Measurements from ENCODE around the gene SPON2.

Gene SPON2

DNA sequence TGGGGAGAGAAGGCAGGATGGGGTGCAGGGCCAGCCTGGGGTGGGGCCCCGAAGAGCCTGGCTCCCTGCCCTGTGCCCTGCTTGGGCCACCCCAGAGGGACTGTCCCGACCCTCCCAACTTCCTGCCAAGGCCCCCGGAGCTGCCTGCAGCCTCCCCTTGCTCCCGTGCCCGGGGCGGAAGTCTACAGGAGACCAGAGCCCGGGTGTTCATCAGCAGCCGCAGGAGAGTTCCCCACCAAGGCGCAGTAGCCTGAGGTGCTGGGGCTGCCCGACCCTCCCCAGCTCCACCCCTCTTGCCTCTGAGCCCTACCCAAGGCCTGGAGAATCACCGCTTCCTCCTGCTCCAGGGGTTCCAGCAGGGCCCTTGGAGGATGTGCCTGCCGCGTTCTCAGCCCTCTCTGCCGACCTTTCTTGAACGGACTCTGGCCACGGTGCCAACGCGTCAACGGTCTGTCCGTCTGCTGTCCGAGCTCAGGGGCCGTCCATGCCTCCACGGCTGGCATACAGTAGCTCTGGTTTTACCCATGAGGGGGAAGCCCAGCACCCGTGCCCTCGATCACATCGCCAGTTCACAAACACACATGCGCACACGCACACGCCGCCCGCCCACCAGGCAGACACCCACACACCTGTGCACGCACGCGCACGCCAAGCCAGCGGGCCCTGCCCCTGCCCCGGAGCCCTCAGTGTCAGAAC lies 36.0 kb upstream of the SPON2 start:
- FAIRE-seq, result no peak

- FAIRE-seq, result no peak
These were observed 35.4 kb upstream of the SPON2 start for GRCh38 chr4:1207603-1208265.

- no peak for FAIRE-seq
These were observed 34.7 kb upstream of the SPON2 start for GRCh38 chr4:1207157-1207470.

GRCh38 chr4:1206299-1207156 lies 34.1 kb upstream of the SPON2 start:
- no peak for FAIRE-seq

DNA sequence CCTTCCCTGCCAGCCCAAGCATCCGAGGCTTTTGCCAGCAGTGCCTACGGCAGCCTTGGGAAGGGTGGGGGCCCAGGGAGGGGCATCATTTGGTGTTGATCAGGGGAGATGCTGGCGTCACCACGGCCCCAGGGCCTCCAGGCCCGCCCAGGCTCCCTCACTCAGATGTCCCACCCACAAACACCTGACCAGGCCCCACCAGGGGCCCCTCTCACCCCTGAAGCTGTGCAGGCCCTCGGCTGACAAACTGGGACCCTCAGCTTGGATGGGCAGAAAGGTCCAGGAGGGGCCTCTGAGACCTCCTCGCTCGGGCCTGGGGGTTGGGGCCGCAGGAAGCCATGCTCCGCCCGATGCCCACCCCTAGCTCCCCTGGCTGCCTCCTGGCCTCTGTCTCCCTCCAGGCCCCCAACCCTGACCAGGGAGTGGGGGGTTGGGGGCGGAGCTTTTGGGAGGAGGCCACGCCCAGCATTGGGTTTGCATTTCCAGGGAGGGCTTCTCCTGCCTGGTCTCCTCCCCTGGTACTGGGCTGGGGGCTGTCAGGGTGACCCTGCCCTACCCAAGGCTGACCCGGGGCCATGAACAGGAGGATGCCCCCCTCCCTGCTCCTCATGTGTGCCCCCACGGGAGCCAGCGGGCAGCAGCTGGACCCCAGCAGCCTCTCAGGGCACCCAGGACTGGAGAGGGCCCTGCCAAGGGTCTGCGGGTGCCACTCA lies 33.4 kb upstream of the SPON2 start:
- no peak for FAIRE-seq

DNA sequence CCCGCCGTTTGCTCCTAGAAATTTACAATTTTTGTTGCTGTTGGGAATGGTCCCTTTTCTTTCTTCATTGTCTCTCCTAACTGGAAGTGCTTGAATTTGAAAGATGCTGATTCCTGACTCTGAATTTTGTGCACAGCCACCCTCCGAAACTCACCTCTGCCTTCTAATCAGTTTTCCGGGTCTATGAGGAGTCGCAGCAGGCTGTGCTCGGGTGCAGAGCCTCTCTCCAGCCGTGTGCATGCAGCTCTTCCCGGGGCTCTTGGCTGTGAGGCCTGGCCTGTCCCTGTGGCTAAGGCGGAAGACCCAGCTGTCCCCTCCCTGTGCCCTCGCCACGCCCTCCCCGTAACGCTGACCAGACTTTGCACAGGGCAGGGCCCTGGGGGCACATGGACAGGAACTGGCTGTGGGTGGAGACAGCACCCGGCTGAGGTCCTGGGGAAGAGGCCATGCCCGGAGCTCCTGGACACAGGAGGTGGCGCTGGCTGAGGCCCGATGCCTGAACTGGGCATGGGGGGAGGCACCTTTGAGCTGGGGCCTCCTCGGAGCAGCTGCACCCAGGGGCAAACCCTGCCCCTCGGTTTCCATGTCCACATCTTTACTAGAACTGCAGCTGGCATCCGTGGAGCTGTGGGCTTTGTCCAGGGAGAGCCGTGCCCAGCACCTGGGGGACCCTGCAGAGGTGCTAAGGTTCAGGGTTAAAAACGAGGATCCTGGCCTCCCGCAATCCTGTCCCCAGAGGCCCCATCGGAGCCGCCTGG lies 32.6 kb upstream of the SPON2 start:
- FAIRE-seq, result no peak

- FAIRE-seq, result no peak
These were observed 32.0 kb upstream of the SPON2 start for GRCh38 chr4:1204286-1204827.

DNA sequence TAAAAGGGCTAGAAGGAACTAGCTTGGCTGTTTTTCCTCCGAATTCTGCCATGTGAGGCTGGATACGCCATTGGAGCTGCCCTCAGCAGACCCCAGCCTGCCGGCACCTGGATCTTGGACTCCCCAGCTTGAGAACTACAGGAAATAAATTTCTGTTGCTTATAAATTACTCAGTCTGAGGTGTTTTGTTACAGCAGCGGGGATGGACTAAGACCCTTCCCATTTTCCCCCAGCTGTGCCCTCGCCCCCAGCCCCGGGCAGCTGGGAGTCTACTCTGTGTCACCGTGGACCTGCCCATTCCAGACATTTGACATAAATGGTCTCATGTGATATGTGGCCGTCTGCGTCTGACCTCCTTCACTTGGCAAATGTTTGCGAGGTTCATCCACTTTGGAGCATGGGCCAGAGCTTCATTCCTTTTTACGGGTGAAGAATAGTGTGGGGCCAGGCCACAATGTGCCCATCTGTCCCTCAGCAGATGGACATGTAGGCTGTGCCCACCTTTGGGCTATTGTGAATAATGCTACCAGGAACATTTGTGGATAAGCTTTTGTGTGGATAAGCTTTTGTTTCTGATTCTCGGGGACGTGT lies 30.7 kb upstream of the SPON2 start:
- no peak for FAIRE-seq

- FAIRE-seq, result no peak
These were observed 30.2 kb upstream of the SPON2 start for GRCh38 chr4:1202526-1203011.

DNA sequence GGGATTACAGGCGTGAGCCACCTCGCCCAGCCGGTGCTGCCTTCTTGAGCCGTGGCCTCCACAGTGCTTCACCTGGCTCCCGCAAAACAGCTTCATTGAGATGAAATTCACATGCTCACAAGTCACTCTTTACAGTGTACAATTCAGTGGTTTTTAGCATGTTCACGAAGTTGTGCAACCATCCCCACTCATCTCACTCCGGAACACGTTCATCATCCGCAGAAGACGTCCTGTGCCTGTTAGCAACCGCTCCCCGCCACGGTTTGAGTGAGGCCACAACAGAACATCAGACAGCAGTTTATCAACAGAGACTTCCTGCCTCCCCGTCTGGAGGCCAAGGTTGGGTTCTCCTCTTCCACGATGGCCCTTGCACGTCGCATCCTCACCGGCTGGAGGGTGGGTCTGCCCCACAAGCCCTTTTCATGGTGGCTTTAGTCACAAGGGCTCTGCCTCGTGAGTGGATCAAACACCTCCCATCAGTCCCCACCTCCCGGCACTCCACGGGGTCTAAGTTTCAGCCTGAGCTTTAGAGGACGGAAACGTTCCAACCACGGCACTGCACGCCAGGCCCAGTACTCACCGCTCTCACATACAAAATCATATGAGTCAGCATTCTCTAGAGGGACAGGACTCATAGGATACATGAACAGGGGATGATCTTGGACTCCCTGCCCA lies 29.6 kb upstream of the SPON2 start:
- no peak for FAIRE-seq

DNA sequence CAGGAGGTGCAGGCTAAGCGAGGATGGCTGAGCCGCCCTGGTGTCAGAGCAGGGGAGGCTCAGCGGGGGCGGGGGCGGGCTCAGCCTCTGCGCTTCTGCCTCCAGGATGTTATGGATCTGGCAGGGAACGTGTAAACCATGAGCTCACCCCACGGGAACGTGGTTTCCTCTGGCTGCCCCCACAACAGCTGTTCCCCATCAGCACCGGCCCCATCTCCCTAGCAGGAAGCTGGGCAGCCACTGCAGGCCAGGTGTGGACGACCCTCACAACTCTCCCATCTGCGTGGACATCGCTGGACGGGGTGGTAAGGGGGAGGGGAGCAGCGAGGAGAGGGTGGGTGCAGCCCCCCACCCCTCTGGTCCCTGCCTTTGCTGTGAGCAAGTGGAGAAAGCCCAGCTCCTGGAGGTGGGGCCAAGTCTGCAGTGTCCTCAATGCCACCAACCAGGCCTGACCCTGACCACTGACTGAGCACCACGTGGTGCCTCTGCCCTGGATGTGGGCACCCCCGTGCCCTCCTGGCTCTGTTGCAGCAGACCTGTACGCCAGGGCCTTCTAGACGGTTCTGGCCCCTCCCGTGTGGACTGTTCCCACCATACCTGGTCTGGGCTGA lies 28.1 kb upstream of the SPON2 start:
- no peak for FAIRE-seq

- FAIRE-seq, result no peak
These were observed 27.4 kb upstream of the SPON2 start for GRCh38 chr4:1199556-1200331.

GRCh38 chr4:1198098-1198844 lies 25.9 kb upstream of the SPON2 start:
- no peak for FAIRE-seq

GRCh38 chr4:1196421-1197183 lies 24.2 kb upstream of the SPON2 start:
- FAIRE-seq, result no peak

- no peak for FAIRE-seq
These were observed 23.6 kb upstream of the SPON2 start for GRCh38 chr4:1195891-1196401.

GRCh38 chr4:1195109-1195671 lies 22.8 kb upstream of the SPON2 start:
- FAIRE-seq, result no peak

DNA sequence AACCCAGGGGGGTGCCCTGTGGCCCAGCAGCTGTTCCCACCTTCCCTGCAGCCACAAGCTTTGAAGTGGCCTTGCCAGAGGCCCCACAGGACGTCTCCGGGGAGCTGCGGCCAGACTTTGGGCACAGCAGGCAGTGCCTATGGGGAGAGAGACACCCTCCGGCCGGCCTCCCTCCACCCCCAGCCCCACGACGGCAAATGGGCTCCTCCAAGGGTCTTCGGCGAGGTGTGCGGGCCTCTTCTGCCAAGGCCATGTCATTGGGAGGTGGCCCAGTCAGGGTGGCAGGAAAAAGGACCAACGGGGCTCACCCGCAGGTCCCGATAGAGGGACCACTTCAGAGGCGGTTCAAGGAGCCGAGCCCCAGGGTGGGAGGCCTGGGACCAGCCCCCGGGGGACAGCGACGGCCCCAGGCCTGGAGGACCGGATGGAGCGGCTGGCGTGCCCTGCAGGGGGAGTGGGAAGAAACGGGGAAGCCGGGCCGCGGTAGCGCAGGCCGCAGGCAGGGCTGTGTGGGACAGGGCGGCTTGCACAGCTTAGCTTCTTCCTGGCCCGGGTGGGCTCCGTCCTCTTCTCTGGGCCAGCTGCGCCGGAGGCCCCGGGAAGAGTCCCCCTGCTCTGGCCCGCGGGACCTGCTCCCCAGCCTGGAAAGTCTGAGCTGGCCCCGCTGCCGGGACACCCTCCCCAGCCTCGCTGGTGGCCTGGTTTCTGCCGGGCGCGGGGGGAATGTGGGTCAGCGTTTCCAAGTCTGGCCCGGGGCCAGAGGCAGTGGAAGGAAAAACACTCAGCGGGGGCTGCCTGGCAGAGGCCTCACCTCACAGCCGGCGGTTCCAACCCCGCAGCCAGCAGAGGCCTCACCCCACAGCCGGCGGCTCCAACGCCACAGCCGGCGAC lies 21.9 kb upstream of the SPON2 start:
- FAIRE-seq, result no peak

All from G401.6 (cell line).